Stimulated activated CD8-positive, alpha-beta memory T cell treated with anti-CD3 and anti-CD28 coated beads, Interleukin-12 subunit alpha, Interleukin-12 subunit beta, amount 100 ng/mL, for 1 hour (primary cell): ENCODE measurements around the gene SORCS3.

Experiments used
- DNase-seq: peaks from one replicate; pipeline ENCODE4 v3.0.0-alpha.2; 2020; ENCODE audit warnings: low read depth

SORCS3 gene

DNA sequence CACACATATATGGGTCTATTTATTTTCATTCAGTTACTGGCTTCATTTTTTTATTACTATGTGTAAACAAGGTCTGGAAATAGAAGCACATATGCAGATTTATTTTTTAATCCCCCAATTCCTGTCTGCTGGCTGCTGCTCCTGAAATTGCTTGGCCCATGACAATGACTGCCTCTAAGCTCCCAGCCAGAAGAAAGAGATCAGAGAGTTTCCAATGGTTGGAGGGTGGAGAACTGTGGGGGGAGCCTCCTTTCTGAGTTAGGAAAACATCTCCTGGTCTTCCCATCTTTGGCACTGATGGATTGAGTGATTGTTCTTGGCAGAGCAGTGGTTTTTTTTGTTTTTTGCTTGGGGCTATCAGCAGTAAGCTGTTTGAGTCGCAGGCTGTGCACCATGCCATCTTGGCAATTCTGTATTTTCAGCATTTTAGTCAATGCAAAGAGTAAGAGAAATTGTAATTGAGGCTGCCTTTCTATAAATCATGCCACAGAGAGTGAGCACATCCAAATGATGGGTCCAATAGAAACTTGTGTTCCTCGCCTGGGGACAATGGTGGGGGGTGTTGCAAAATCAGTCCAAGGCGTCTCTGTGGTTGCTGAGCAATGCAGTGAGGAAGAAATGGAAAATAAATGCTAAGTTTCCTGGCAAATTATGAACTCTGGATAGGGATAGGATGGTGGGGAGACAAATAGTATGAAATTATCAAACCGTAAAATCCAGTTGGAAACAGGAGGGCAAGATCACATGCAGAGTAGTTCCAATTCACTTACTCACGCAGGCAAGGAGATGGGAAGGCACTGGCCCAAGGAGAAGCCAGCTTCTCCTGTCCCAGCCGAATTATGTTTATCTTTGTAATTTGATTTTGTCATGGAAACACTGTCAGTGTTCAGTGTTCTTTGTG is 382.4 kb downstream of the SORCS3 start:
- no peak for DNase-seq

DNA sequence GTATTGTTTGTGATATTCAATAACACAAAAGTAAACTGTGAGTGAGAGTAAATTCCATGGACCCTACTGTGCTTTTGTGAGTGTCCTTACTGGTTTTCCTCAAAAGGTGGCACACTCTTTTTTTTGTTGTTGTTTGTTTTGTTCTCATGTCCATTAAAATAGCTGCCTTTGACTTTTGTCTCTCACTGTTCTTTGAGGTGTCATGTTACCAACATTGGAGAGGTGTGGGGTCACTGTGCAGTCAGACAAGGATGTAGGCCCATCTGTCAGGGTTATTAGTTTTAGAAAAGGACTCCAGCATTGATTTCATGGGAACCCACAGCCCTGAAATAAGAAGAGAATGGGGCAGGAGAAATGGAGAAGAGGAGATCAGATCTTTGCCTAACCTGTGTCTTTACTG is 383.1 kb downstream of the SORCS3 start:
- DNase-seq: no peak

DNA sequence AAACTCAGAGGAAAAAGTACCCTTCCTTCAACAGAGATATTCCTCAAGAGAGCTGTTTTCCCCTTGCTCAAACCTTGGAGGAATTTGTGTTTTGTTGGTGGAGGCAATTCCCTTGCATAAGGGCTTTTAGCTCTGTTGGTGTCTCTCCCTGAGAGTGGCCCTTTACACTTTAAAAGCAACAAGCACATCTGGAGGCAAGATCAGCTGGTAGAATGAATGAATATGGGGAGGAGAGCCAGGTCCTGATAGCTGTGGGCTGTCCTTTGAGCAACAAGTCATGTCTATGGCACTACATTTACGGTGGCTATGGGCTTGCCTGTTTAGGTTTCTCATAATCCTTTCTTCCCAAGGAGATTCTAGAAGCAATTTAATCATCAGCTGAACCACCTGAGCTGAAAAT is 384.0 kb downstream of the SORCS3 start:
- DNase-seq: no peak

DNA sequence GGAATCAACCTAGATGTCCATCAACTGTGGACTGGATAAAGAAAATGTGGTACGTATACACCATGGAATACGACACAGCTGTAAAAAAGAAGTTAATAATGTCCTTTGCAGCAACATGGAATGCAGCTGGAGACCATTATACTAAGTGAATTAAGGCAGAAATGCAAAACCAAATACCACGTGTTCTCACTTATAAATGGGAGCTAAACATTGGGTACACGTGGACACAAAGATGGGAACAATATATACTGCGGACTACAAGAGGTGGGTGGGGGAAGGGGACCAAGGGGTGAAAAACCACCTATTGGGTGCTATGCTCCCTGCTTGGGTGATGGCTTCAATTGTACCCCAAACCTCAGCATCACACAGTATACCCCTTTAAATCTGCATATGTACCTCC is 385.5 kb downstream of the SORCS3 start:
- DNase-seq: no peak

DNA sequence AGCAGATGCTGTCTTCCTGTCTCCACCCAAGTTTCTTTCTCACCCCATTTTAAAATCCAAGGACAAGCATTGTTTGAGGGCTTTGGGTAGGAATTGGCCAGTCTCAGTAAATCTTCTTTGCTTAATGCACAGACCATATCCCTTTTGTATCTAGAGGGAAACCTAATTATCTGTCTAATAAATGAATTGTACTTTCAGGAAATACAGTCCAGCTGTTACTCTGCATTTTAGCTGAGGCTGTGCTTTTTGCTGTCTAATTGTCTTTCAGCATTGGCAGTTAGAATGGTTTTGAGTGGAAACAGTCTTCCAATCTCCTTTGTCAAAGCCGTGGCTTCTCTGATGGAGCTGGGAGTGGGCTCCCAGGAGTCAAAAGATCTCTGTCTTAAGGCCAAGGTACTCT is 388.2 kb downstream of the SORCS3 start:
- no peak for DNase-seq

DNA sequence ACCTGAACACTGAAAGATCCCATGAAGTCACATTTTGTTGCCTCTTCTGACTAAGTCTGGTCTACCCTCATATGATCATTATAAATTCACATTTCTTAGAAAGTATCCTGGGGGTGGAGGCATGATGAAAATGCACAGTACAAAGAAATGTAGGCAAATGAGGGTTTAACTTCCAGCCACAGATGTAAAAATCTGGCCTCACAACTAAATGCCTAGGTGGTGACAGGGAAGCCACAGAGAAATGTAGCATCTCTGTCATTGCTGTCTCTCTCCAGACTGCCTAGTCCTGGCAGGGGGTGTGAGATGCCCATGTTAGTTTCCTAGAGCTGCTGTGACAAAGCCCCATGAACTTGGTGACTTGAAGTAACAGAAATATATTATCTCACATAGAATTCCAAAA is 395.9 kb downstream of the SORCS3 start:
- DNase-seq: no peak

DNA sequence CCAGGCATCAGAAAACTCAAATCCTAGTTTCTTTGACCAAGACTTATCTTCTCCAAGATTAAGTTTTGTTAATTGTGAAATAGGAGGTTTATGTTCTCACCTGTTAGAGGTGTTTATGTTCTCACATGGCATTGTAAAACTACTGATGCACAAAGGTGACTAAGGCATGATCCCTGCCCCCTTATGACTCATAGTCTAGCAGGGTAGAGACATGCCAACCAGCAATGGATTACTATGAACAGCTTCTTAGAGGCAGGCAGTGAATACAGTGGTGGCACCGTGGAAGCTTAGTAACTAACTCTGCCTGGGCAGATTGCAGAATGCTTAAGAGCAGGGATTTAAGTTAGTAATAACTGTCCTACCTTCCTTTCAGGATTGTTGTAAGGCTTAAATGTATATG is 400.9 kb downstream of the SORCS3 start:
- DNase-seq: no peak

DNA sequence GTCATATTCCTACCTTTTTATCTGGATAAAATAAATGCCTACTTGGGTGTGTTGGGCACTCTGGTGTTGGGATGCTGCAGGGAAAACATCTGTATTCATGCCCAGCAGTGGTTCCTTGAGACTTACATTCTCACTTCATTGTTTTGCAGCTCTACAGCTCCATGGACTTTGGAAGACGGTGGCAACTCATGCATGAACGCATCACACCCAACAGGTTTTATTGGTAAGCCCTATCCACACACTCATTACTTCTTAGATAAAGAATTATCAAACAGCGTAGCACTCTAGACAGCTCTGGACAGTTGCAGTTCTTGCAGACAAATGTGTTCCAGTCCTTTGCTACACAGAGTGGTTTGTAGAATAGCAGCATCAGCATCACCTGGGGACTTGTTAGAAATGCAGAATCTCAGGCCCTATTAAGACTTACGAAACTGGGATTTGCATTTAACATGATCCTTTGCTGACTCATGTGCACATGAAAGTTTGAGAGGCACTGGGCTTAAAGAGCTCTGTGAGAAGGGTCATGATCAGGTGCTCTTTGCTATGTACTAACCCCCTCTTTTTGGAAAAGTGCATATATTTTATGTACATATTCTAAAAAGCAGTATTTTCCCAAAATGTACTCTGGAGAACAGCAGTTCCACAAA is 401.9 kb downstream of the SORCS3 start:
- no peak for DNase-seq

DNA sequence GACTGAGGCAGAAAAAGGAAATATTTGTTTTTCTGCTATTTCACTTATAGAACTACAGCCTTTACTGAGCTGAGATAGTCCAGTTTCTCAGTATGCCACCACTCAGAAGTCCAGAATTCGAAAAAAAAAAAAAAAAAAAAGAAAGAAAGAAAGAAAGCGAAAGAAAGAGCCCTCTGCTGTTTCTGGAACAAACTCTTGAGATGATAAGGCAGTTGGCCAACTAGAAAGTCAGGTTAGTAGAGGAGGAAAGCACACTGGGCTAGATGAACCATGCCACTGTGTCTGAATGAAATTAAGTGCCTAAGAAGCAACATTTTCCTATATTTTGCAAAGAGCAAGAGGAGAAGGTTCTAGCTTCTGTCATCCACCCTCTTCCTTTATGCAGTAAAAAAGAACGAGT is 403.8 kb downstream of the SORCS3 start:
- DNase-seq: no peak

DNA sequence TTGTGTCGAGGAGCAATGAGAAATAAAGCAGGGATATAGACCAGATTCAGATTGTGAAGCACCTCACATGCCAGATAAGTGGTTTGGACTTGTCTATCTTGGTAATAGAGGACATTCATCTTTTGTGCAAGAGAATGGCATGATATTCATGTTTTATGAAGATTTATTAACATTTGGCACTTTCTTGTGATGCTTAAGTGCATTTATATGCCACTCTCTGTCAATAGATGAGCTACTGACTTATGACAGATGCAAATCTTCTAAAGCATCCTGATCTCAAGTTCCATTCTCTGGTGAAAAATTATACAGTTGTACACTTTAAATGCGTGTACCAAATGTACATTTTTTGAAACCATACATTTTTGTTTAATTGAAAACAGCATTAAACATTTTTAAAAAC is 415.3 kb downstream of the SORCS3 start:
- no peak for DNase-seq

DNA sequence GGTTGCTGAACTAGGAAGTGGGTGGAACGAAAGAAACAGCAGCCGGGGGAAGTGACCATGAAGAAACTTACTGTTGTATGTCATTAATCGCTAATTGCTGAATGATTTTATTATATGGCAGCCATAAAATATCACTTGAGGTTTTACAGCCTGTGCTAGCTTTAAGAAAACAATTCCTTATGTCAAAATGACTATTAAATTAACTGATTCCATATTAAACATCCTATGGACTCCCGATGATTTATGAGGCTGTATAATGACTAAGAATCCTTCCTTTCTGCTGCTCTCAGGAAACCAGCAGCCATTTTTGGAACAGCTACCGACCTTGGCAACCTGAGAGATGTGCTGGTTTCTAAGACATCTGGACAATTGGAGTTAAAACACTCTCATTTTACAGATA is 421.9 kb downstream of the SORCS3 start:
- no peak for DNase-seq

DNA sequence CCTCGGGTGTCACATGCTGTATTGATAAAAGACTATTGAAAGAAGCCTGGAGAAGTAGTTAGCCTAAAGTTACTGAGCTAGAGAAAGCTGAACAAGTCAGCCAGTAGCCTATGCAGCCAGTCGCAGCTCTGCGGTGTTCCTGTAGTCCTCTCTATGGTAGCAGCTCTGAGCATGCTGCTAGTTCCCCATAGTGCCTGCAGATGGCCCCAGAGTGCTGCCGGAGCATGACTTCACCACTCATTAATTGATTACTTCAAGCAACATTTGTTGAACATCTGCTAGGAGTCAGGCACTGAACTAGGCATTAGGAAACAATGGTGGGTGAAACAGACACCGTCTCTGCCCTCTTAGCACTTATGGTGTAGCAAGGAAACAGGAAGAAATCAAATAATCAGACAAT is 422.7 kb downstream of the SORCS3 start:
- no peak for DNase-seq

DNA sequence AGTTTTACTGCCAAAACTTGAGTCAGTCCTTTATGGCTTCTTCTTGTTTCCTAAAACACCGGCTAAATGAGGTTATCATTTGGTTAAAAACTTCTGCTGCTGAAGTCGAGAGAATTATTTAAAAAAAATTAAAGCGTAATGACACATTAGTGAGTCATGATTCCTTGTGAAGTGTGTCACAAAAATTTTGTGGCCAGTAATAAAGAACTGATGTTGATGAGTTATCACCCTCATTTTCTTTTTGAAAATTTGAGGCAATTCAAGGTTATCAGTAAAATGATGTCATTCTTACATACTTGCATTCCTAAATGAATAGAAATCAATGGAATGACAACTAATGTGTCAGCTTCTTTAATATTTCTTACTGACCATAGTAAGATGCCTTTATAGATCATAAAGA is 427.4 kb downstream of the SORCS3 start:
- DNase-seq: no peak

DNA sequence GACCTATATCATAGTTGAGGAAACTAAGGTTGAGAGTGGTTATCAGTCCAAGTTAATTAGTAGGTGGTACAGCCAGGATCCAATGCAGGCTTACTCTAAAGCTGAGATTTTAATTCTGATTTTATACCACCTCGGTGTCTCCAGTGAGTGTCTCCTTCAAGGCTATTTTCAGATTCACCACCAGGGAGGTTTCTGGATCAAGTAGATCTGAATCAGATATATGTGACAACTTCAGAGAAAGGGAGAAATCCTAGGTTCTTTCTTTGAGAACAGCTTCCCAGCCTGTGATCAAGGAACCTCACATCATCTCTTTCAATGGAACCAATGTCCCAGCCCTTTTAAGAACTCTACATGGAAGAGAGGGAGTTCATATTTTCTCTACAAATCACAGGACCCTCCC is 429.2 kb downstream of the SORCS3 start:
- no peak for DNase-seq

DNA sequence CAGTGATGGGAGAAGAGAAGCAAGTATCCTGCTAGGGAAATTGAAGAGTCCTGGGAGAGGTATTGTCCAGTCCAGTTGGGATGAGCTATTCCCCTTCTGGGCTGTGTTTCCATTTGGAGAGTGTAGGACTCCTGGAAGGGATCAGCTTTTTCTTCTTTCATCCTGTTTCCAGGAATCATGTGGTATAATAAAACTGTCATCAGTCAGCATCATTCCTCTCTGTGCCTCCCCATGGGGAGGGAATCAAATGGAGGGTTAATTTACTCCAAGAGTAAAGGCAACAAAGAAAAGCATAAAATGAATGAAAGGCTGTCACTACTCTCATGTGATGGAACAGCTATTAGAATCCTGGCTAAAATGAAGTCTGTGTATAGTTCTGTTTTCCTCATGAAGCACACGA is 429.9 kb downstream of the SORCS3 start:
- DNase-seq: no peak

DNA sequence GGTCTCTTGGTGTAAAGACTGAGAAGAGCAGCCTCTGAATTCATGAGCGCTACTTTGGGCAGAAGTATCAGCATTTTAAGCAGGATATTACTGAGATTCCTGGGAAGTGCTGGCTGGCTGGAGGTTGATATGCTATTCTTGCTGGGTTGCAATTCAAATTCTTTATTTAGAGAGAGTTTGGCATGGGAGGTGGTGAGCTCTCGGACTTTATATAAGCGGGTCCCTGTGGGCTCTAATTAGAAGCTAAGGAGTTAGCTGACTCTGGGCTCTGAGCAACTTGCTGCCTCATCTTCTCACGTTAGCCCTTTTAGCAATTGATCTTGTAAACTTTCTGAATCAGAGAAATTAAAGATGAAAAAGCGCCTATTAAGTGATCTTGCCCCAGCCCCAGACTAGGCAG is 430.9 kb downstream of the SORCS3 start:
- DNase-seq: no peak

DNA sequence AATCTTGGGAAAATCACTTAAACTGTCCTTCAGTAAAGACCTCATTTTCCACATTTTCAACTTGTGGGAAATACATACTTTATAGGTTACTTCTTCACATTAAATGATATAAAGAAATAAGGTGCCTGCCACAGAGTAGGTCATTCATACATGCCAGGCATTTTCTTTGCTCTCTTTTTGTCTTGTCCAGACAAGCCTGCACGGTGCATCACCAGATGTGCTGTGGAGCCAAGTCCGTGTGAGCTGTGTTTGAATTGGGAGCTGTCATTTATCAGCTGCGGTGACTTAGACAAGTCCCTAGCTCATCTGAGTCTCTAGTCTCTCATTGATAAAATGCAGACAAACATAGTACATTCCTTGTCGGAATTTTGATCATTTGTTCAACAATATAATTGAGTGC is 432.9 kb downstream of the SORCS3 start:
- DNase-seq: no peak

DNA sequence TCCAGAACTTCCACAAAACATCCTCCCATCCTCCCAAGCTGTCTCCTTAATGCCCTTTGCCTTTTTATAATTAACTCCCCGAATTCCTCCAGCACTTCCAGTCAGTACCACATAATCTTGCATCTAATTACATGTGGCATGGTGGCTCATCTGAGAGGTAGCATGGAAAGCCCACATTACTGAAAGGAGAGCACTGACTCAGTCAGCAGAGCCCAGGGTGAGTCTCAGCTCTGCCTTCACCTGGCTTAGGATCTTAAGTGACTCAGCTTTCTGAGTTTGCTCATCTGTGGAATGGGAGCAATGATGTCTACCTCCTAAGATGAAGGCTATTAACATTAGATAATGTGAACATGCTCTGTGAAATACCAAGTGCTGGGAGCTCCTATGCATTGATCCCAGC is 433.9 kb downstream of the SORCS3 start:
- no peak for DNase-seq

DNA sequence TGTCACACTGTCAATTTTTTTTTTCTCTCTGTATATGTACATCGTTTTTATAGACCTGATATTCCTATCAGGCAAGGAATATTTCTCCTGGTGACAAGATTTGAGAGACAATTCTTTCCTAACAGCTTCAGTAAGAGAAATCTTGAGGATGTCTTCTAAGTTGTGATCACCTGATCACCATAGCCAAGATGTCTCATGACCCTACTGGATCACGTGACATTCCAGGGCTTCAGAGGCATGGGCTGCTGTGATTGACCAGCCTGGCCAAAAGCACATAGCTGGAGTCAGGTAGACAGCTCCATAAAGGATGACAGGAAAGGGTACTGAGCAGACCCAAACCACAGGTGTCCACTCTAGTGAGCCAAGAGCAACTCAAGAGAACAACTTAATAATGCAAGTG is 444.9 kb downstream of the SORCS3 start:
- no peak for DNase-seq

DNA sequence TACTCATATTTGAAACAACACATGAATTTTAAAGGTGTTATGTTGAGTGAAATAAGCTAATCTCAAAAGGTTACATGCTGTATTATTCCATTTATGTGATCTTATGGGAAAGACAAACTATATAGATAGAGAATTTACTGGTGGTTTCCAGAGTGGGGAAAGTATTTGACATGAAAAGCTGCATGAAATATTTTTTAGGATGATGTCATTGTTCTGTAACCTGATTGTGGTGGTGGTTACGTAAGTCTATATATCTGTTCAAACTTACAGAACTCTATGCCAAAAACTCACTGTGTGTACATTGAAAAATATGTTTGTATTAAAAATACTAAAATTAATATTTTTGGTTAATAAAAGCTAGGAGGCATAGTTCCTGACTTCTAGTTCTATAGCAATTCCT is 453.0 kb downstream of the SORCS3 start:
- DNase-seq: no peak

DNA sequence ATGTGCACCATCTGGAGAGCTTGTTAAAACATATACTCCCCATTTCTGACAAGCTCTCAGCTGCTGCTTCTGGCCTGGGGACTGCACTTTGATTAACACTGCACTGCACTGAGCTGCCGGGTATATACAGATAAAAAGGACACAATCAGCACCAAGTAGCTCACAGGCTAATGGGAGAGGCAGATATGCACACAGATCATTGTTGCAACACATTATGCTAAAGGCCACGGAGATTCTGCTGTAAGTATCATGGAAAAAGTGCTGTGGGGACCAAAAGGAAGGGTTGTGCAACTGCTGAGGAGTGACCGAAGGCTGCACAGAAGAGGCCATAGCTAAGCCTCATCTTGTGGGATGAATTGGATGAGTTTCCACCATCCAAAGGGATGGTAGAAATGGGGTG is 455.2 kb downstream of the SORCS3 start:
- no peak for DNase-seq

DNA sequence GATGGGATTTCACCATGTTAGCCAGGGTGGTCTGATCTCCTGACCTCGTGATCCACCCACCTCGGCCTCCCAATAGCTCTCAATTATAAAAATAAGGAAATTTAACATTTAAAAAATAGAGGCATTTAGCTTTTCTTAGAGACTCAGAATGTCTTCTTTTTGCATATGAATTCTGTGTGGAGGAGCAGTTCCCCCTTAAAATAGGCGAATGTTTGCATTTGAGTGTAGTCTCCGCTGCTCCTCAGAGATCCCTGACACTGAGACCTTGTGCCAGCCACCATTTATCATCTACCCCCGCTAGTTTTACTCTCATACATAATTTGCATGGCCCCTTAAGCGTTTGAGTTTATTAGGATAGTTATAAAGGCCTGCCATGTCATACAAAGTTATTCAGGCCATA is 461.9 kb downstream of the SORCS3 start:
- no peak for DNase-seq

DNA sequence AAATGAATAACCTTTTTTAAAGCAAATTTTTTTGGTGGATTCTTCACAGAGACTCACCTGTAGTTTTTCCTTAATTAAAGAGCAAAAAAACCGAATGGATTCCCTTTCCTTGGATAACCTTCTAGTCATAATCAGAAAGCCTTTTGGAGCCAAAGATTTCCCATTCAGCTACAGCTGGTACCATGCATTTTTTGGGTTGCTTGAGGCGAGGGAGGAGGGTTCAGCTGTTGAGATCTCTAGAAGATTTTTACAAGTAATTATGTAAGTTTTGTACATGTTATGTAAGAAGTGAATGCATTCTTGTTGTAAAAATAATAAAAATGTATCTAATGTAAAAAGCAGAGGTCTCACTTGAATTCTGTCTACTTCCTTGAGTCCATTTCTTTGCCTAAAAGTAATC is 463.2 kb downstream of the SORCS3 start:
- no peak for DNase-seq

DNA sequence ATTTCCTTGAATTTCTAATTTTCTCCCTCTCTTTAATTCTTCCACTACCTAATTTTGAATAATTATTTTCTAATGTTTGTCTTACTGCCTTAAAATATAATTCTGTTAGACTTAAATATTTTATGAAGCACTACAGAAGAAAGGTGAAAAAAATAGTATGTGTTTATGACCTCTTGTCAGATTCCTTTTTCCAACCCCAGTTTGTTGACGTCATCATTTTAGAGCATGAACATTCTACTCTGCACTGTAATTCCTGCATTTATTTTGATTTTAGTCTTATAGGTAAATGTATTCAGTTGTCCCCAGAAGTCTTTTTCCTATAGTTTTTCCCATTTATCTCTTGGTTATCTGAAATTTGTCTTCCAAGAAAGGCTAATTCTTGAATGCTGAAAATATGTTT is 468.1 kb downstream of the SORCS3 start:
- no peak for DNase-seq
